Right lobe of liver (tissue), 6 donors: ENCODE results near the gene GP1BB. TPM values are rescaled to one million over a fixed set of nuclear protein-coding genes. Genes with fewer than 3 reads are reported as not detected.

Source experiments
- ATAC-seq, 4 donors: fragments of 200-7000 bp; cut with Tn5 transposase; one replicate each; pipeline ENCODE4 v1.9.1; 2020; ENCODE audit warnings: mild to moderate bottlenecking in 4 of 4, moderate library complexity in 4 of 4
- DNase-seq, 3 donors: peaks; one replicate each; pipeline ENCODE4 v3.0.0-alpha.2; 2020
- H3K27ac ChIP-seq, 3 donors: fragments of 200-600 bp; one replicate each; pipeline ENCODE4 v1.8.0; 2022
- H3K27me3 ChIP-seq, 2 donors: fragments of 200-600 bp; one replicate each; pipeline ENCODE4 v1.8.0; 2022
- H3K36me3 ChIP-seq, 4 donors: fragments of 200-600 bp; sonication (generic) in 1 of 4; one replicate each; pipeline versions ENCODE4 v1.5.1 to v1.8.0; 2017 to 2022; ENCODE audit warnings: control low read depth in 1 of 4
- H3K4me1 ChIP-seq, 4 donors: fragments of 200-600 bp; sonication (generic) in 1 of 4; one replicate each; pipeline versions ENCODE4 v1.5.1 to v1.8.0; 2017 to 2022; ENCODE audit warnings: control low read depth in 1 of 4
- H3K4me3 ChIP-seq, 3 donors: fragments of 200-600 bp; one replicate each; pipeline ENCODE4 v1.8.0; 2022
- H3K9me3 ChIP-seq, 4 donors: fragments of 200-600 bp; sonication (generic) in 1 of 4; one replicate each; pipeline versions ENCODE4 v1.5.1 to v1.8.0; 2017 to 2022; ENCODE audit warnings: control low read depth in 1 of 4
- POLR2A ChIP-seq: fragments of 450-650 bp; IDR thresholded peaks from one replicate; pipeline ENCODE4 v1.6.1; 2017; ENCODE audit warnings: antibody characterized with exemption, mild to moderate bottlenecking
- WGBS: methylation state at CpG from one replicate; pipeline ENCODE4 v1.1.6; 2018; ENCODE audit warnings: low coverage, low lambda C conversion rate; ENCODE audit not compliant: insufficient coverage; ENCODE audit errors: missing lambda C conversion rate; 5-methylcytosine and 5-hydroxymethylcytosine counted together
- intact Hi-C, 2 donors: fragments of 100-400 bp; cut with DNase I; formaldehyde crosslinking; loops; one replicate each; pipeline versions ENCODE4 v1.11.2 to v1.14.1; 2022
- total RNA-seq, 6 experiments: library from RNA; depleted of rRNA in 2 of 6; stranded (reverse); fragments of >200 nt in 2 of 6; fragmentation: NEBNext Ultra II Directional in 3 of 6; extraction: Animal tissue kit (Norgen Biotek cat#: 25700) in 3 of 6; gene quantifications; one replicate each; pipeline versions ENCODE4 v1.1.0 to v1.2.4, GENCODE V29; 2016 to 2023
- TF ChIP-seq, protein P1 (sequence below), 4 donors: fragments of 200-600 bp in 3 of 4; fragments of 450-650 bp in 1 of 4; IDR thresholded peaks; one replicate each; pipeline versions ENCODE4 v1.5.1 to v1.8.0; 2016 to 2022; ENCODE audit warnings: antibody characterized with exemption in 4 of 4, mild to moderate bottlenecking in 2 of 4
- donor health status: DM: no; HTN: yes; CAD: no.
- donor health status: DM: no; HTN: no; CAD: no.
- donor health status: DM: no; HTN: no; CAD: no.
- donor health status: DM: no; HTN: yes; CAD: no.
- donor health status: DM: no; HTN: yes; CAD: no.

GP1BB gene
- total RNA-seq, 6 experiments from 2014 or later, result 0.15 to 1.3 (median 0.62) TPM; not detected in 1

DNA sequence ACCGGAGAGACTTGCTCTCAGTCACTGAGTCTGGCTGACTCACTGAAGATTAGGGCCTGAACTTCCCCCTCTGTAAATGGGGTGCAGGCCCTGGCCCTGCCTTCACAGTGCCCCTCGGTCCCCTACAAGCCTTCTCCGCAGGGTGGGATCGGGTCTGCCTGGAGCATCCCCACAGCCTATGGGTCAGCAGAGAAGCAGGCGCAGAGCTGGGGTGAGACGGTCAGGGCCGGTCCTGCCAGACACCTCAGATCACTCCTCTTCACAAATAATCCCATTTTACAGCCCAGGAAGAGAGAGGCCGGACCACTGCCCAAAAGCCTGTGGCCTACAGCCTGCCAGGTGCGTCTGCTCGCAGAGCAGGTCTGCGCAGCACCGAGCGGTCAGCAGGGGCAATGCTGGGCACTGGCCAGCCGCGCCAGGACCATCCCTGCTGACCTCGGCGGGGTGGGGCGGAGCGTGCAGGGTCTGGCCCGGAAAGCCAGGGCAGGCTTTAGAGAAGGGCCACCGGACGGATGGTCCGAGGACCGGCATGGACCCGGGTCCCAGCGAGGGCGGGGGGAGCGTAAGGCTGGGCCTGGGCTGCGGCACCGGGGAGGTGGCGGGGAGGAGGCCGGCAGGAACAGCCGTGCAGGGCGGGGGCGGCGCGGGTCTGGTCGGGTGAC is 9.6 kb upstream of the GP1BB start:
- ATAC-seq (peak in 2 of 4 donors; percentile 19 to 27), DNase-seq (no peak)
- WGBS, result 6% methylated on average over 11 of the region's 38 CpGs
- peaks cover 0 to 10% (median 0%) of the 10 kb centered on the region in 4 donors for H3K4me1 ChIP-seq
- no peaks in the 10 kb centered on the region for H3K9me3 ChIP-seq
- H3K4me3 ChIP-seq, result peak overlapping the region in 1 of 3 donors; percentile 50
- intact Hi-C loops, result no loop called here
- H3K36me3 ChIP-seq, result no peaks in the 10 kb centered on the region
- H3K27ac ChIP-seq, result no peak overlapping the region
- no peaks in the 10 kb centered on the region for H3K27me3 ChIP-seq
- TF ChIP-seq, protein P1, sequence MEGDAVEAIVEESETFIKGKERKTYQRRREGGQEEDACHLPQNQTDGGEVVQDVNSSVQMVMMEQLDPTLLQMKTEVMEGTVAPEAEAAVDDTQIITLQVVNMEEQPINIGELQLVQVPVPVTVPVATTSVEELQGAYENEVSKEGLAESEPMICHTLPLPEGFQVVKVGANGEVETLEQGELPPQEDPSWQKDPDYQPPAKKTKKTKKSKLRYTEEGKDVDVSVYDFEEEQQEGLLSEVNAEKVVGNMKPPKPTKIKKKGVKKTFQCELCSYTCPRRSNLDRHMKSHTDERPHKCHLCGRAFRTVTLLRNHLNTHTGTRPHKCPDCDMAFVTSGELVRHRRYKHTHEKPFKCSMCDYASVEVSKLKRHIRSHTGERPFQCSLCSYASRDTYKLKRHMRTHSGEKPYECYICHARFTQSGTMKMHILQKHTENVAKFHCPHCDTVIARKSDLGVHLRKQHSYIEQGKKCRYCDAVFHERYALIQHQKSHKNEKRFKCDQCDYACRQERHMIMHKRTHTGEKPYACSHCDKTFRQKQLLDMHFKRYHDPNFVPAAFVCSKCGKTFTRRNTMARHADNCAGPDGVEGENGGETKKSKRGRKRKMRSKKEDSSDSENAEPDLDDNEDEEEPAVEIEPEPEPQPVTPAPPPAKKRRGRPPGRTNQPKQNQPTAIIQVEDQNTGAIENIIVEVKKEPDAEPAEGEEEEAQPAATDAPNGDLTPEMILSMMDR (IDR thresholded peaks at IDR 0.05), result no peak
- no peak for TF ChIP-seq POLR2A

DNA sequence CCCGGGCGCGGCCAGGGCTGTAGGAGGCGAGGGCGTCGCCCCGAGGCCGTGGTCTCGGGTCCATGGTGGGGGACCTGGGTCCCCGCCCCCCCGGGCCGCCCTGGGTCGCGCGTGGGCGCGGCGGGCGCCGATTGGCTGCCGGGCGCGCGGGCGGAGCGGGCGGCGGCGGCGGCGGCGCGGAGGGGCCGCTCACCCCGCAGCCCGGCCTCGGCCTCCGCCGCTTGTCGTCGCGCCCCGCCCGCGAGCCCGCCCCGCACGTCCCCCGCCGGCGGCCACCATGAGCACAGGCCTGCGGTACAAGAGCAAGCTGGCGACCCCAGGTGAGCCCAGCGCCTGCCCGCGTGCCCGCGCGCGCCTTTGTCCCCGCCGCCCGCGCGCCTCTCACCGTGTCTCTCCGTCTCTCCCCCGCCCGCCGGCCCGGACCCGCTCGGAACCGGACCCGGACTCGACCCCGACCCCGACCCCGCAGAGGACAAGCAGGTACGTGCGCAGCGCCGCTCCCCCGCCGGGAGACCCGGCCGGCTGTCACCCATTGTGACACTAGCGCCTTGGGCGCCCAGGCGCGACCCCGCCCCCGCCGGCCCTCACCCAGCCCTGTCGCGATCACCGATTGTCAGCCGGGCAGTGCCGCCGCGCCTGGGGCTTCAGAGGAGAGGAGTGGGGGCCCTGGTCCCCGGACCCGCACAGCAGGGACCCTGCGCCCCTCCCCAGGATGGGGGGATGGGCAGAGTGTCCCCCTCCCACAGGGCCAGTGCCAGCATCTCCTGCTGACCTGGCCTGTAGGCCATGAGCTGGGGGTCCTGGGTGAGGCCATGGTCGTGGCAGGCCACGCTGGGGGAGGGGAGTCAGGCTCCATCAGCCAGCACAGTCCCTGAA is 8.8 kb upstream of the GP1BB start, which contains the start of gene SEPTIN5:
Gene SEPTIN5 (plus strand): TSS at position 192 of the 876 bp plus-strand sequence. CDS start 86 bp downstream, at position 278.
- intact Hi-C loops, result no loop called here
- no peaks in the 10 kb centered on the region for H3K27me3 ChIP-seq
- H3K4me1 ChIP-seq, result peaks cover 0 to 12% (median 0%) of the 10 kb centered on the region in 4 donors
- H3K36me3 ChIP-seq, result no peaks in the 10 kb centered on the region
- no peak for ATAC-seq
- WGBS, result no CpG with 5 or more reads among the region's 106 CpGs
- H3K9me3 ChIP-seq, result no peaks in the 10 kb centered on the region
- H3K4me3 ChIP-seq, result peak within 1 kb of the TSS; percentile 31 to 50 (median 40)
- DNase-seq, result no peak
- H3K27ac ChIP-seq, result no peak within 1 kb of the TSS
- no peak for TF ChIP-seq POLR2A
- TF ChIP-seq, protein P1 (IDR thresholded peaks at IDR 0.05), result no peak

GRCh38 chr22:19715188-19715930 is 8.0 kb upstream of the GP1BB start:
- ATAC-seq (no peak), DNase-seq (no peak)
- intact Hi-C loops, result no loop called here
- Histone ChIP-seq H3K27ac (no peak overlapping the region), H3K27me3 (no peaks in the 10 kb centered on the region), H3K36me3 (no peaks in the 10 kb centered on the region), H3K9me3 (no peaks in the 10 kb centered on the region), H3K4me1 (peaks cover 0 to 12% (median 0%) of the 10 kb centered on the region in 4 donors), H3K4me3 (peak overlapping the region in 1 of 3 donors; percentile 50)
- WGBS, result no CpG with 5 or more reads among the region's 4 CpGs
- no peak for TF ChIP-seq POLR2A
- TF ChIP-seq, protein P1 (IDR thresholded peaks at IDR 0.05), result no peak

DNA sequence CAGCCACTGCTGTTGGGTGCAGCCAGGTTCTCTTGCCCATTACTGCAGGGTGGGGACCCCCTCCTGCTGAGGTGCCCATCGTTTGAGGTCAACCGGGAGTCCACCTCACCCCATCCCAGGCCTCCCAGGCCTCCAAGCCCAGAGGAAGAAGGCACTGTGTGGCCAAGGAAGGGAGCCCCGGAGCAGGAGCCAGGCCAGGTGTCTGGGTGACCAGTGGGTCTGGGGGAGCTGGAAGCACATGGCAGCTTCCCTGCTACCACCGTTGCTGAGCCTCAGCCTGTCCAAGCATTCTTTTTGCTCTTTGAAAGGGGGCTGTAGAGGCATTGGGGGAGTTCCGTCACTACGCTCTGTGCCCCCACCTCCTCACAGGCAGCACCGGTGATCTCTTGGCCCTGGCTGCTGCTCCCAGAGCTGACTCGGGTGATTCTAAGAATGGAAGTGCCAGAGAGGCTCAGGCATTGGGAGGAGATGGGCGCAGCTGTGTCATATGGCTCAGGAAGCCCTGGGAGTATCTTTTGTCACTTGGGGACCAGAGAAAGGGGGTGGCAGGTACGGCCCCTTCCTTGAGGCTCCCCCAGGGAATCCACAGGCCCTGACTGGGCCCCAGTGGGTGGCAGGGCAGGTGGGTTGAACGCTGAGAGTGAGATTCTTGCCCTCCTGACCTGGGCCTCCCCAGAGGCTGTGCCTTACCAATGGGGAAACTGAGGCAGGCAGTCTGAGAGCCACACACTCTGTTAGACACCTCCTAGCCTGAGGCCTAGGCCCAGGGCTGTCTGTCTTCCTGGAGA is 7.1 kb upstream of the GP1BB start:
- H3K4me1 ChIP-seq, result peaks cover 0 to 12% (median 0%) of the 10 kb centered on the region in 4 donors
- H3K4me3 ChIP-seq, result no peak overlapping the region
- no peaks in the 10 kb centered on the region for H3K36me3 ChIP-seq
- H3K27me3 ChIP-seq, result no peaks in the 10 kb centered on the region
- no peaks in the 10 kb centered on the region for H3K9me3 ChIP-seq
- ATAC-seq (no peak), DNase-seq (no peak)
- 90% methylated on average over 2 of the region's 11 CpGs for WGBS
- H3K27ac ChIP-seq, result no peak overlapping the region
- intact Hi-C loops, result no loop called here
- no peak for TF ChIP-seq POLR2A
- TF ChIP-seq, protein P1 (IDR thresholded peaks at IDR 0.05), result no peak
